H9 (cell line): ENCODE data around the gene KCND2. TPM values are rescaled to one million over a fixed set of nuclear protein-coding genes. Genes with fewer than 3 reads are reported as not detected.

Experiments
- DNase-seq: peaks from one replicate; pipeline ENCODE4 v3.0.0-alpha.2; 2017
- H2AFZ ChIP-seq: one replicate; pipeline ENCODE4 v1.6.1; 2013; ENCODE audit warnings: mild to moderate bottlenecking, low read length, control low read depth, moderate library complexity
- H2AK5ac ChIP-seq: 2 replicates; pipeline ENCODE4 v1.6.1; 2013; ENCODE audit warnings: low read length, control low read depth, mixed read lengths; ENCODE audit not compliant: insufficient read length
- H2BK120ac ChIP-seq: one replicate; pipeline ENCODE4 v1.6.1; 2013; ENCODE audit warnings: low read depth, mild to moderate bottlenecking, low read length, control low read depth, inconsistent platforms; ENCODE audit not compliant: poor library complexity, severe bottlenecking
- H2BK12ac ChIP-seq: 2 replicates; pipeline ENCODE4 v1.6.1; 2013; ENCODE audit warnings: low read length, control low read depth, mixed read lengths, low read depth; ENCODE audit not compliant: insufficient read length
- H2BK15ac ChIP-seq: 2 replicates; pipeline ENCODE4 v1.6.1; 2013; ENCODE audit warnings: low read depth, low read length, control low read depth
- H2BK20ac ChIP-seq: one replicate; pipeline ENCODE4 v1.6.1; 2013; ENCODE audit warnings: low read depth, mild to moderate bottlenecking, low read length, control low read depth, inconsistent platforms; ENCODE audit not compliant: poor library complexity, severe bottlenecking
- H2BK5ac ChIP-seq: 2 replicates; pipeline ENCODE4 v1.6.1; 2013; ENCODE audit warnings: low read length, control low read depth, mixed read lengths; ENCODE audit not compliant: insufficient read length
- H3K14ac ChIP-seq: 2 replicates; pipeline ENCODE4 v1.6.1; 2013; ENCODE audit warnings: low read length, control low read depth; ENCODE audit not compliant: insufficient read depth
- H3K18ac ChIP-seq: 2 replicates; pipeline ENCODE4 v1.6.1; 2013; ENCODE audit warnings: low read depth, mild to moderate bottlenecking, mixed read lengths, low read length, control low read depth; ENCODE audit not compliant: insufficient read length
- H3K23ac ChIP-seq: 2 replicates; pipeline ENCODE4 v1.6.1; 2013; ENCODE audit warnings: low read length, control low read depth, mixed read lengths, low read depth; ENCODE audit not compliant: insufficient read length
- H3K23me2 ChIP-seq: 2 replicates; pipeline ENCODE4 v1.6.1; 2013; ENCODE audit warnings: low read depth, mild to moderate bottlenecking, mixed read lengths, low read length, control low read depth; ENCODE audit not compliant: insufficient read length, poor library complexity, severe bottlenecking
- H3K27ac ChIP-seq: 2 replicates; pipeline ENCODE4 v1.5.1; 2013; ENCODE audit warnings: low read length, control low read depth, mixed read lengths, low read depth; ENCODE audit not compliant: insufficient read length
- H3K27me3 ChIP-seq: 2 replicates; pipeline ENCODE4 v1.6.1; 2013; ENCODE audit warnings: low read length, control low read depth, inconsistent platforms; ENCODE audit not compliant: insufficient read depth
- H3K4ac ChIP-seq: 2 replicates; pipeline ENCODE4 v1.6.1; 2013; ENCODE audit warnings: low read depth, mild to moderate bottlenecking, control low read depth, inconsistent platforms, low read length, moderate library complexity
- H3K4me1 ChIP-seq: 2 replicates; pipeline ENCODE4 v1.6.1; 2013; ENCODE audit warnings: low read length, control low read depth, inconsistent platforms; ENCODE audit not compliant: insufficient read depth
- H3K4me2 ChIP-seq: 2 replicates; pipeline ENCODE4 v1.6.1; 2013; ENCODE audit warnings: low read length, control low read depth, mixed read lengths; ENCODE audit not compliant: insufficient read length, insufficient read depth
- H3K56ac ChIP-seq: 2 replicates; pipeline ENCODE4 v1.6.1; 2013; ENCODE audit warnings: low read depth, mild to moderate bottlenecking, mixed read lengths, low read length, control low read depth; ENCODE audit not compliant: insufficient read length
- H3K79me1 ChIP-seq: 2 replicates; pipeline ENCODE4 v1.6.1; 2013; ENCODE audit warnings: low read depth, mild to moderate bottlenecking, moderate library complexity, low read length, control low read depth, inconsistent platforms; ENCODE audit not compliant: insufficient read depth, poor library complexity, severe bottlenecking
- H3K79me2 ChIP-seq: 2 replicates; pipeline ENCODE4 v1.6.1; 2013; ENCODE audit warnings: low read length, control low read depth, inconsistent platforms; ENCODE audit not compliant: insufficient read depth
- H3K9ac ChIP-seq: 2 replicates; pipeline ENCODE4 v1.6.1; 2013; ENCODE audit warnings: low read length, control low read depth, mixed read lengths; ENCODE audit not compliant: insufficient read length; ENCODE audit errors: extremely low read depth
- H3K9me3 ChIP-seq: one replicate; pipeline ENCODE4 v1.6.1; 2013; ENCODE audit warnings: low read depth, low read length, inconsistent platforms; ENCODE audit not compliant: control insufficient read depth
- H3T11ph ChIP-seq: one replicate; pipeline ENCODE4 v1.6.1; 2013; ENCODE audit warnings: mild to moderate bottlenecking, low read length, control low read depth, inconsistent platforms
- H4K20me1 ChIP-seq: one replicate; pipeline ENCODE4 v1.6.1; 2013; ENCODE audit not compliant: control insufficient read depth, insufficient read length, insufficient read depth
- H4K5ac ChIP-seq: 2 replicates; pipeline ENCODE4 v1.6.1; 2013; ENCODE audit warnings: low read depth, mild to moderate bottlenecking, mixed read lengths, low read length, control low read depth; ENCODE audit not compliant: insufficient read length
- H4K8ac ChIP-seq: replicated peaks from 2 replicates; pipeline ENCODE4 v1.6.1; 2013; ENCODE audit warnings: low read length, control low read depth, mixed read lengths, low read depth; ENCODE audit not compliant: insufficient read length
- H4K91ac ChIP-seq: 2 replicates; pipeline ENCODE4 v1.6.1; 2013; ENCODE audit warnings: low read depth, mild to moderate bottlenecking, moderate library complexity, mixed read lengths, low read length, control low read depth; ENCODE audit not compliant: insufficient read length
- H3K27ac Mint-ChIP-seq, 3 experiments: 2 replicates in 2 of 3; 3 replicates in 1 of 3; pipeline ENCODE4 v1.8.0; 2020 to 2021; ENCODE audit warnings: mixed read lengths in 3 of 3, mild to moderate bottlenecking in 1 of 3, moderate library complexity in 1 of 3
- H3K27me3 Mint-ChIP-seq: 2 replicates; pipeline ENCODE4 v1.8.0; 2021; ENCODE audit warnings: low read depth, mild to moderate bottlenecking, moderate library complexity, mixed read lengths
- H3K36me3 Mint-ChIP-seq, 3 experiments: 2 replicates in 2 of 3; 3 replicates in 1 of 3; pipeline ENCODE4 v1.8.0; 2020 to 2021; ENCODE audit warnings: low read depth in 3 of 3, mixed read lengths in 3 of 3; ENCODE audit not compliant: insufficient read depth in 1 of 3
- H3K4me1 Mint-ChIP-seq, 2 experiments: 2 replicates each; pipeline ENCODE4 v1.8.0; 2020; ENCODE audit warnings: mixed read lengths in 2 of 2
- H3K4me3 Mint-ChIP-seq, 2 experiments: 2 replicates in 1 of 2; 3 replicates in 1 of 2; pipeline ENCODE4 v1.8.0; 2020 to 2021; ENCODE audit warnings: mild to moderate bottlenecking in 2 of 2, mixed read lengths in 2 of 2, moderate library complexity in 1 of 2
- H3K9me3 Mint-ChIP-seq, 2 experiments: 2 replicates in 1 of 2; 3 replicates in 1 of 2; pipeline ENCODE4 v1.8.0; 2020; ENCODE audit warnings: mild to moderate bottlenecking in 2 of 2, mixed read lengths in 2 of 2, moderate library complexity in 1 of 2
- WGBS: extraction: QIAGEN DNeasy Blood & Tissue Kit; methylation state at CpG from one replicate; pipeline ENCODE4 v1.1.7; 2013; ENCODE audit warnings: missing lambda C conversion rate, low lambda C conversion rate, mixed read lengths; ENCODE audit not compliant: insufficient read length; ENCODE audit errors: extremely low coverage; 5-methylcytosine and 5-hydroxymethylcytosine counted together
- total RNA-seq: library from RNA; stranded (reverse); gene quantifications from 2 replicates; pipeline ENCODE4 v1.2.1, GENCODE V29; 2021
- TF ChIP-seq, protein P1 (sequence below): fragments of 200-600 bp; sonication (generic); conservative IDR thresholded peaks from 3 replicates; pipeline ENCODE4 v1.8.0; 2021; ENCODE audit warnings: antibody characterized with exemption, mild to moderate bottlenecking

Gene KCND2
- total RNA-seq, 1 experiment from 2014 or later, result 6.4 TPM

- Histone ChIP-seq H4K5ac (no peak overlapping the region), H4K20me1 (no peaks in the 10 kb centered on the region), H3K4me1 (no peaks in the 10 kb centered on the region; the same call in 1 of the 2 replicates), H2BK5ac (no peak overlapping the region), H3K79me1 (no peaks in the 10 kb centered on the region), H3K14ac (no peak overlapping the region), H3K79me2 (no peaks in the 10 kb centered on the region), H3K4ac (no peak overlapping the region), H2BK12ac (no peak overlapping the region), H2AFZ (no peak overlapping the region), H3K23ac (no peak overlapping the region), H3K4me2 (no peak overlapping the region), H2AK5ac (no peak overlapping the region), H2BK15ac (no peak overlapping the region), H3K9me3 (no peaks in the 10 kb centered on the region), H2BK20ac (no peak overlapping the region), H3K27ac (no peak overlapping the region), H4K91ac (no peak overlapping the region), H4K8ac (no peak overlapping the region), H3T11ph (no peak overlapping the region), H2BK120ac (no peak overlapping the region), H3K23me2 (no peaks in the 10 kb centered on the region), H3K27me3 (no peaks in the 10 kb centered on the region), H3K18ac (no peak overlapping the region), H3K9ac (no peak overlapping the region), H3K56ac (no peak overlapping the region)
- Mint-ChIP-seq H3K9me3 (no peaks in the 10 kb centered on the region), H3K4me3 (no peak overlapping the region), H3K36me3 (no peaks in the 10 kb centered on the region), H3K27me3 (no peaks in the 10 kb centered on the region), H3K4me1 (peaks cover 6 to 8% of the 10 kb centered on the region in 2 experiments; a peak in 3 of 4 replicates), H3K27ac (no peak overlapping the region; a peak in 1 of 7 replicates)
- TF ChIP-seq, protein P1, sequence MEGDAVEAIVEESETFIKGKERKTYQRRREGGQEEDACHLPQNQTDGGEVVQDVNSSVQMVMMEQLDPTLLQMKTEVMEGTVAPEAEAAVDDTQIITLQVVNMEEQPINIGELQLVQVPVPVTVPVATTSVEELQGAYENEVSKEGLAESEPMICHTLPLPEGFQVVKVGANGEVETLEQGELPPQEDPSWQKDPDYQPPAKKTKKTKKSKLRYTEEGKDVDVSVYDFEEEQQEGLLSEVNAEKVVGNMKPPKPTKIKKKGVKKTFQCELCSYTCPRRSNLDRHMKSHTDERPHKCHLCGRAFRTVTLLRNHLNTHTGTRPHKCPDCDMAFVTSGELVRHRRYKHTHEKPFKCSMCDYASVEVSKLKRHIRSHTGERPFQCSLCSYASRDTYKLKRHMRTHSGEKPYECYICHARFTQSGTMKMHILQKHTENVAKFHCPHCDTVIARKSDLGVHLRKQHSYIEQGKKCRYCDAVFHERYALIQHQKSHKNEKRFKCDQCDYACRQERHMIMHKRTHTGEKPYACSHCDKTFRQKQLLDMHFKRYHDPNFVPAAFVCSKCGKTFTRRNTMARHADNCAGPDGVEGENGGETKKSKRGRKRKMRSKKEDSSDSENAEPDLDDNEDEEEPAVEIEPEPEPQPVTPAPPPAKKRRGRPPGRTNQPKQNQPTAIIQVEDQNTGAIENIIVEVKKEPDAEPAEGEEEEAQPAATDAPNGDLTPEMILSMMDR, result no peak
- no CpG with 5 or more reads among the region's 1 CpG for WGBS
- no peak for DNase-seq
These were observed 163.6 kb downstream of the KCND2 start for GRCh38 chr7:120436487-120437060.
